Activated naive CD8-positive, alpha-beta T cell treated with anti-CD3 and anti-CD28 coated beads for 36 hours (primary cell): ENCODE measurements around the gene ACACB. TPM values are rescaled to one million over a fixed set of nuclear protein-coding genes. Genes with fewer than 3 reads are reported as not detected.

Experiments used
- DNase-seq: peaks from one replicate; pipeline ENCODE4 v3.0.0; 2021
- H3K27ac Mint-ChIP-seq: one replicate; pipeline ENCODE4 v1.8.0; 2022; ENCODE audit warnings: mild to moderate bottlenecking, moderate library complexity, mixed read lengths
- H3K27me3 Mint-ChIP-seq: one replicate; pipeline ENCODE4 v1.8.0; 2022; ENCODE audit warnings: mild to moderate bottlenecking, mixed read lengths
- H3K36me3 Mint-ChIP-seq: one replicate; pipeline ENCODE4 v1.8.0; 2021; ENCODE audit warnings: mild to moderate bottlenecking, mixed read lengths
- H3K4me1 Mint-ChIP-seq: one replicate; pipeline ENCODE4 v1.8.0; 2021; ENCODE audit warnings: mixed read lengths
- H3K4me3 Mint-ChIP-seq: one replicate; pipeline ENCODE4 v1.8.0; 2022; ENCODE audit warnings: mild to moderate bottlenecking, moderate library complexity, mixed read lengths
- H3K9me3 Mint-ChIP-seq: one replicate; pipeline ENCODE4 v1.8.0; 2022; ENCODE audit warnings: mixed read lengths
- total RNA-seq, 2 experiments: library from RNA; stranded (reverse); gene quantifications; one replicate each; pipeline ENCODE4 v1.2.3, GENCODE V29; 2021

The ACACB gene
- total RNA-seq, 2 experiments from 2014 or later = 7.8 to 8.8 TPM

DNA sequence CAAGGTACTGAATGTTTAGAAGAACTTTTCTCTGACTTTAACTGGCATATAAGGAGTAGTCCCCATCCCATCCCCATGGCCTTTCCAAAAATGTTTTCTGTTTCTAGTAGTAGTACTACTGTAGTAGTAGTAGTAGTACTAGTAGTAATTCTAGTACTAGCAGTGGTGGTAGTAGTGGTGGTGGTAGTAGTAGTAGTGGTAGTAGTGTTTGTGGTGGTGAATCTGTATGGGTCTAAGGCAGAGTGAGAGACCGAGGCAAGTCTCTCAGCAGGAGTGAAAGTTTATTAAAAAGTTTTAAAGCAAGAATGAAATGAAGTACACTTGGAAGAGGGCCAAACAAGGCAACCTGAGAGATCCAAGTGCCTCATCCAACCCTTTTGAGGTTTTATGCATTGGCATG lies 134.1 kb downstream of the ACACB start:
- DNase-seq = no peak
- Mint-ChIP-seq H3K4me3 (no peak overlapping the region), H3K9me3 (peaks cover 7% of the 10 kb centered on the region), H3K36me3 (peaks cover 37% of the 10 kb centered on the region), H3K27ac (no peak overlapping the region), H3K27me3 (no peaks in the 10 kb centered on the region), H3K4me1 (peaks cover 6% of the 10 kb centered on the region)

- H3K4me1 Mint-ChIP-seq = peaks cover 6% of the 10 kb centered on the region
- DNase-seq = no peak
- no peak overlapping the region for H3K4me3 Mint-ChIP-seq
- H3K27me3 Mint-ChIP-seq = no peaks in the 10 kb centered on the region
- no peak overlapping the region for H3K27ac Mint-ChIP-seq
- peaks cover 35% of the 10 kb centered on the region for H3K36me3 Mint-ChIP-seq
- H3K9me3 Mint-ChIP-seq = peaks cover 7% of the 10 kb centered on the region
Observed at GRCh38 chr12:109252799-109253198, 136.4 kb downstream of the ACACB start.

DNA sequence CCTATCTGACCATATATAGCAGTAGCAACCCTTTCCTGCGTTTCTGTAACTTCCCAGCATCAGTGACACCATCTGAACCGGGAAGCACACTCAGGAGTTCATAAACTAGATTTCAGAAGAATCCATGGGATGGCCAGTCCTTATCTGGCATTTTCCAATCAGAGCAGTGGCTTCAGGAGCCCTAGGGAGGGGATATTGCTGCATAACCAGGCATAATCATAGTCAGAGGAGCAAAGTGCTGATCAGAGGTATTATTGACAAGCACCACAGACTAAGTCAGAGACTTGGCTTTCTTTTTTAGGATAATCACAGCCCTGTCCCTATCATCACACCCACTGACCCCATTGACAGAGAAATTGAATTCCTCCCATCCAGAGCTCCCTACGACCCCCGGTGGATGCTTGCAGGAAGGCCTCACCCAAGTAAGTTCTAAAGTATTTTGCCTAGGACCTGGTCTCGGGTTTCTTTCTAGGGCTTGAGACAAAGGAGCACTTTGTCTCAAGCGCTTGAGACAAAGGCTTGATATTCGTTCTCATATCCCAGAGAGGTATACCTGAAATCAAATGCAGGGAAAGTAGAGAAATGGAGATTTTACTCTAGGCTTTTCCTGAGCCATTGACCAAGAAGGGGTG lies 137.6 kb downstream of the ACACB start:
- Mint-ChIP-seq H3K4me1 (peaks cover 6% of the 10 kb centered on the region), H3K4me3 (no peak overlapping the region), H3K9me3 (peaks cover 7% of the 10 kb centered on the region), H3K36me3 (peaks cover 35% of the 10 kb centered on the region), H3K27me3 (no peaks in the 10 kb centered on the region), H3K27ac (no peak overlapping the region)
- DNase-seq = no peak

GRCh38 chr12:109255377-109255776 lies 139.0 kb downstream of the ACACB start:
- Mint-ChIP-seq H3K4me3 (no peak overlapping the region), H3K27me3 (no peaks in the 10 kb centered on the region), H3K36me3 (peaks cover 31% of the 10 kb centered on the region), H3K9me3 (peaks cover 7% of the 10 kb centered on the region), H3K27ac (no peak overlapping the region), H3K4me1 (peaks cover 3% of the 10 kb centered on the region)
- no peak for DNase-seq

GRCh38 chr12:109256011-109256410 lies 139.6 kb downstream of the ACACB start:
- Mint-ChIP-seq H3K4me1 (no peaks in the 10 kb centered on the region), H3K27ac (no peak overlapping the region), H3K9me3 (peaks cover 7% of the 10 kb centered on the region), H3K36me3 (peaks cover 27% of the 10 kb centered on the region), H3K4me3 (no peak overlapping the region), H3K27me3 (no peaks in the 10 kb centered on the region)
- DNase-seq = no peak

GRCh38 chr12:109258201-109258600 lies 141.8 kb downstream of the ACACB start:
- Mint-ChIP-seq H3K4me3 (no peak overlapping the region), H3K36me3 (peaks cover 23% of the 10 kb centered on the region), H3K27me3 (no peaks in the 10 kb centered on the region), H3K27ac (no peak overlapping the region), H3K4me1 (no peaks in the 10 kb centered on the region), H3K9me3 (peaks cover 7% of the 10 kb centered on the region)
- no peak for DNase-seq

GRCh38 chr12:109258607-109259544 lies 142.5 kb downstream of the ACACB start:
- Mint-ChIP-seq H3K9me3 (peaks cover 6% of the 10 kb centered on the region), H3K4me3 (no peak overlapping the region), H3K27me3 (no peaks in the 10 kb centered on the region), H3K36me3 (peaks cover 24% of the 10 kb centered on the region), H3K4me1 (no peaks in the 10 kb centered on the region), H3K27ac (no peak overlapping the region)
- no peak for DNase-seq

DNA sequence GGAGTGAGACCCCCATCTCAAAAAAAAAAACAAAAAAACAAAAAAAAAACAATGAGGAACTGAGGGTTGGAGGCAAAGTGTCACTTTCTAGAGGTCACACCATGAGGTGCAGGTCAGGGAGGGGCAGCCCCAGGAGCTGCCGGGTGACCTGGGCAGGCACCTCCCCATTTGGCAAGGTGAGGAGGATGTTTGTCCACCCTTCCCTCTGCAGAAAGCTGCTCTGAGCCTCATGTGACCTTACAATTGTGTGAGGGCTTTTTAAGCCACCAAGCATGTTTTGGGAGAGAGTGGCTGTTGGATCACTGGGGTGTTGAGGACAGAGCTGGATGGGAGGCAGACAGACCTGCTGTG lies 143.1 kb downstream of the ACACB start:
- H3K9me3 Mint-ChIP-seq = peaks cover 2% of the 10 kb centered on the region
- no peak for DNase-seq
- H3K4me1 Mint-ChIP-seq = no peaks in the 10 kb centered on the region
- no peak overlapping the region for H3K4me3 Mint-ChIP-seq
- no peaks in the 10 kb centered on the region for H3K27me3 Mint-ChIP-seq
- H3K36me3 Mint-ChIP-seq = peaks cover 24% of the 10 kb centered on the region
- no peak overlapping the region for H3K27ac Mint-ChIP-seq

DNA sequence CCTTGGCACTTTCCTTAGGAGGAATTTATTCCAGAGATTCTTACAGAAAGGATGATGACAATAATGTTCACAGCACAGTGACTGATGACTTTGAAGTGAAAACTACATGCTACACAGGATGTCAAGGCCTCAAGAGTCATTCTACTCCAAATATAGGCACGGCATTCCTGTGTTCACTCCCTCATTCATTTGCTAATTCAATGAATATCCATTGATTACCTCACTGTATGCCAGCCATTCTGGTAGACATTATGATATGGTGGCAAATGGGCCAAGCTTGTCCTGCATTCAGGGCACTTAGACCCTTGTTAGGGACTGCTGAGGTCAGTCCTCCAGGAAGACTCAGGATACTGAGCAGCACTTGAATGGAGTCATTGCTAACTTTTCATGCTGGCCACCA lies 144.7 kb downstream of the ACACB start:
- H3K27ac Mint-ChIP-seq = no peak overlapping the region
- DNase-seq = no peak
- H3K4me3 Mint-ChIP-seq = no peak overlapping the region
- no peaks in the 10 kb centered on the region for H3K27me3 Mint-ChIP-seq
- H3K4me1 Mint-ChIP-seq = no peaks in the 10 kb centered on the region
- peaks cover 26% of the 10 kb centered on the region for H3K36me3 Mint-ChIP-seq
- peaks cover 2% of the 10 kb centered on the region for H3K9me3 Mint-ChIP-seq

DNA sequence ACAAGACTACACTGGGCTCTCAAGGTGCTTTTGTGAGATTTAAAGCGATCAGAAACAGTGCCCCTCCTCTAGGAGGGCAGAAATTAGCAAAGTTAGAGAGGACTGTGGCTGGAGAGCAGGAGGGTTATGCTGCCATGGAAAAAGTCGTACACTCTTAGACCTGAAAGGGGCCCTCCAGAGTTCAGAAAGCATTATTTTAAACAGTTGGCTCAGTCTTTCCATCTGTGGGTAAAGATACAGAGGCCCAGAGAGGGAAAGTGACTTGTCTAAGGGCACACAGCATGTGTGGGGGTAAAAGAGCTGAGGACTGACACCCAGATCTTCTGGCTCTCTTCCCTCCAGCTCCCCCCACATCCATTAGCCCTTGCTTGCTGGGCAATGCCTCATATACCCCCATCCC lies 145.6 kb downstream of the ACACB start:
- no peak overlapping the region for H3K27ac Mint-ChIP-seq
- H3K36me3 Mint-ChIP-seq = peaks cover 26% of the 10 kb centered on the region
- H3K27me3 Mint-ChIP-seq = no peaks in the 10 kb centered on the region
- peaks cover 2% of the 10 kb centered on the region for H3K9me3 Mint-ChIP-seq
- H3K4me1 Mint-ChIP-seq = no peaks in the 10 kb centered on the region
- no peak for DNase-seq
- H3K4me3 Mint-ChIP-seq = no peak overlapping the region

DNA sequence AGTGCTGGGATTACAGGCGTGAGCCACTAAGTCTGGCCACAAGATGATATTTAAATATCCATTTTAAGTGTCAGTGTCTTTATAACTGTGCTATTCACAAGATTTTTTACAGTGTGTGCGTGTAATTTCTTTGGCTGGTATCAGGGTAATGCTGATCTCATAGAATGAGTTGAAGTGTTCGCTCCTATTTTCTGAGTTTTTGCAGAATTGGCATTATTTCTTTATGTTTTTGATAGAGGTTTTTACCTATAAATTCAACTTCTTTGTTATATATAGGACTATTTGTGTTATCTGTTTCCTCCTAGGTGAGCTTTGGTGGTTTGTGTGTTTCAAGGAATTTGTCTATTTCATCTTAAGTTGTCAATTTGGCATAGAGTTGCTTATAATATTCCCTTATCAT lies 147.1 kb downstream of the ACACB start:
- H3K27ac Mint-ChIP-seq = no peak overlapping the region
- H3K9me3 Mint-ChIP-seq = peaks cover 2% of the 10 kb centered on the region
- H3K4me1 Mint-ChIP-seq = no peaks in the 10 kb centered on the region
- H3K36me3 Mint-ChIP-seq = peaks cover 24% of the 10 kb centered on the region
- no peak overlapping the region for H3K4me3 Mint-ChIP-seq
- no peak for DNase-seq
- no peaks in the 10 kb centered on the region for H3K27me3 Mint-ChIP-seq

GRCh38 chr12:109264095-109264942 lies 147.9 kb downstream of the ACACB start:
- Mint-ChIP-seq H3K27ac (no peak overlapping the region), H3K36me3 (peaks cover 24% of the 10 kb centered on the region), H3K4me3 (no peak overlapping the region), H3K27me3 (no peaks in the 10 kb centered on the region), H3K4me1 (no peaks in the 10 kb centered on the region), H3K9me3 (peaks cover 2% of the 10 kb centered on the region)
- peak; percentile 41 for DNase-seq

- peaks cover 2% of the 10 kb centered on the region for H3K9me3 Mint-ChIP-seq
- H3K27me3 Mint-ChIP-seq = no peaks in the 10 kb centered on the region
- DNase-seq = no peak
- H3K4me3 Mint-ChIP-seq = no peak overlapping the region
- H3K27ac Mint-ChIP-seq = no peak overlapping the region
- peaks cover 24% of the 10 kb centered on the region for H3K36me3 Mint-ChIP-seq
- no peaks in the 10 kb centered on the region for H3K4me1 Mint-ChIP-seq
Observed at GRCh38 chr12:109264943-109265650, 148.7 kb downstream of the ACACB start.

DNA sequence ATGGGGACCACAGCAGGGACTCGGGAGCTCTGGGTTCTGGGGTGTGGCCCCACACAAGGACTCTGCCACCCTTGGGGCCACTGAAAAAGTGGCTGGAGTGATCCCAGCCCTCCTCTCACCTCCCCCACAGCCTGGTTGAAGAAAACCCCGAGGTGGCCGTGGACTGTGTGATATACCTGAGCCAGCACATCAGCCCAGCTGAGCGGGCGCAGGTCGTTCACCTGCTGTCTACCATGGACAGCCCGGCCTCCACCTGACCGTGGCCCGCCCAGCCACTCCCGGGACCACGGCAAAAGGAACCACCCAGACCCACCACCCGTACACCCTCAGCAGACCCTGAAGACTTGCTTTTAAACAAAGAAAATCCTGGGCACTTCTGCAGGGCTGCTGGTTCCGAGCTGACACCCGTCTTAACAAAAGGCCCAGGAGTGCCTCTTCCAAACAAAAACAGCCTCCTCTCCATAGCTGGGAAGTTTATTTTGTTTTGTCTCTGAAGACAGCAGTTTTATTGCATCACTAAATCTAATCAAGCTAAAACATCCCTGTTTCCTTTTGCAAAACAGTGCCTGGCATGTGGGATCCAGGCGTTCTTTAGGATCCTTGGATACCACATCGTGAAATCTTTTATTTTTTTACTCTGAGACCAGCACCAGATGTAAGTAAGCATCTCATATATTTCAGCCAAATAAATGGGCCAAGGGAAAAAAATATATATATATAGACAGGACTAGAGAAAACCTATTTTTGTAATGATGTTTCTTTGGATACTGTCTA lies 149.9 kb downstream of the ACACB start:
- H3K9me3 Mint-ChIP-seq = peaks cover 2% of the 10 kb centered on the region
- no peak overlapping the region for H3K27ac Mint-ChIP-seq
- H3K27me3 Mint-ChIP-seq = no peaks in the 10 kb centered on the region
- H3K36me3 Mint-ChIP-seq = peaks cover 24% of the 10 kb centered on the region
- no peaks in the 10 kb centered on the region for H3K4me1 Mint-ChIP-seq
- no peak overlapping the region for H3K4me3 Mint-ChIP-seq
- no peak for DNase-seq
